IMR-90 (cell line): Measurements from ENCODE around the gene KCNAB1. TPM values are rescaled to one million over a fixed set of nuclear protein-coding genes. Genes with fewer than 3 reads are reported as not detected.

Experiments
- ATAC-seq: fragments of 200-7000 bp; cut with Tn5 transposase; 2 replicates; pipeline ENCODE4 v1.9.1; 2020; ENCODE audit warnings: low read depth, mild to moderate bottlenecking, moderate library complexity
- BruUV-seq: library from RNA; stranded (reverse); fragments of 400-500 nt; replicated peaks from 2 replicates; lab custom pipeline; 2021; lab: Mats Ljungman, UMichigan
- CTCF ChIA-PET: fragments of 300-600 bp; formaldehyde crosslinking; extraction: SDS; loops from one replicate; lab custom pipeline; 2021; ENCODE audit warnings: antibody characterized with exemption; lab: Yijun Ruan, JAX
- POLR2A ChIA-PET: fragments of 300-600 bp; sonication (Branson Sonifier 250); formaldehyde crosslinking; loops from one replicate; lab custom pipeline; 2022; ENCODE audit warnings: antibody characterized with exemption; ENCODE audit not compliant: unreplicated experiment; lab: Charles Lee
- DNase-seq: peaks from one replicate; pipeline ENCODE4 v3.0.0; 2013
- H2AFZ ChIP-seq: replicated peaks from 2 replicates; pipeline ENCODE3; 2013; ENCODE audit warnings: low read length, mild to moderate bottlenecking; ENCODE audit not compliant: poor library complexity
- H2AK5ac ChIP-seq: 2 replicates; pipeline ENCODE4 v1.6.1; 2013; ENCODE audit warnings: low read depth, low read length, inconsistent platforms
- H2AK9ac ChIP-seq: replicated peaks from 2 replicates; pipeline ENCODE3; 2013; ENCODE audit warnings: mild to moderate bottlenecking, low read depth, low read length, moderate library complexity; ENCODE audit not compliant: poor library complexity
- H2BK120ac ChIP-seq: 2 replicates; pipeline ENCODE4 v1.6.1; 2013; ENCODE audit warnings: low read depth, low read length, inconsistent platforms
- H2BK15ac ChIP-seq: 3 replicates; pipeline ENCODE4 v1.6.1; 2013; ENCODE audit warnings: low read depth, low read length, inconsistent platforms
- H2BK20ac ChIP-seq: 2 replicates; pipeline ENCODE4 v1.6.1; 2013; ENCODE audit warnings: low read depth, mild to moderate bottlenecking, inconsistent platforms, low read length, moderate library complexity
- H2BK5ac ChIP-seq: 2 replicates; pipeline ENCODE4 v1.6.1; 2013; ENCODE audit warnings: mild to moderate bottlenecking, low read depth, low read length, inconsistent platforms; ENCODE audit not compliant: poor library complexity, severe bottlenecking
- H3K14ac ChIP-seq: replicated peaks from 2 replicates; pipeline ENCODE4 v1.6.1; 2013; ENCODE audit warnings: low read depth, low read length, inconsistent platforms
- H3K18ac ChIP-seq: 2 replicates; pipeline ENCODE4 v1.6.1; 2013; ENCODE audit warnings: low read depth, low read length, control low read depth
- H3K23ac ChIP-seq: 2 replicates; pipeline ENCODE4 v1.6.1; 2013; ENCODE audit warnings: low read depth, low read length, inconsistent platforms
- H3K27ac ChIP-seq: 2 replicates; pipeline ENCODE4 v1.5.1; 2013; ENCODE audit warnings: mild to moderate bottlenecking, control low read depth, low read length; ENCODE audit not compliant: insufficient read depth
- H3K27me3 ChIP-seq: 2 replicates; pipeline ENCODE4 v1.6.1; 2013; ENCODE audit warnings: low read length; ENCODE audit not compliant: control insufficient read depth, insufficient read depth
- H3K36me3 ChIP-seq: 2 replicates; pipeline ENCODE4 v1.6.1; 2013; ENCODE audit warnings: low read length, mixed read lengths; ENCODE audit not compliant: control insufficient read depth, insufficient read depth
- H3K4ac ChIP-seq: 2 replicates; pipeline ENCODE4 v1.6.1; 2013; ENCODE audit warnings: low read depth, low read length, inconsistent platforms
- H3K4me1 ChIP-seq: 2 replicates; pipeline ENCODE4 v1.6.1; 2013; ENCODE audit warnings: low read length, mixed read lengths; ENCODE audit not compliant: control insufficient read depth, insufficient read depth
- H3K4me2 ChIP-seq: 2 replicates; pipeline ENCODE4 v1.6.1; 2013; ENCODE audit warnings: low read depth, mild to moderate bottlenecking, control low read depth, low read length, moderate library complexity
- H3K4me3 ChIP-seq: 2 replicates; pipeline ENCODE4 v1.5.1; 2013; ENCODE audit warnings: low read depth, mild to moderate bottlenecking, control low read depth, low read length, moderate library complexity; ENCODE audit not compliant: insufficient read depth
- H3K56ac ChIP-seq: 2 replicates; pipeline ENCODE4 v1.6.1; 2013; ENCODE audit warnings: low read length, inconsistent platforms; ENCODE audit not compliant: insufficient read depth; ENCODE audit errors: extremely low read depth
- H3K79me1 ChIP-seq, 2 experiments: 2 replicates each; pipeline ENCODE4 v1.6.1; 2013; ENCODE audit warnings: low read length in 2 of 2, inconsistent platforms in 1 of 2, low read depth in 1 of 2
- H3K9ac ChIP-seq: 2 replicates; pipeline ENCODE4 v1.6.1; 2013; ENCODE audit warnings: low read depth, low read length, control low read depth
- H3K9me1 ChIP-seq: 2 replicates; pipeline ENCODE4 v1.6.1; 2013; ENCODE audit warnings: low read length, inconsistent platforms; ENCODE audit not compliant: insufficient read depth
- H3K9me3 ChIP-seq: 2 replicates; pipeline ENCODE4 v1.6.1; 2013; ENCODE audit warnings: low read length; ENCODE audit not compliant: control insufficient read depth, insufficient read depth
- H4K20me1 ChIP-seq: 2 replicates; pipeline ENCODE4 v1.6.1; 2013; ENCODE audit warnings: low read length, inconsistent platforms; ENCODE audit not compliant: insufficient read depth
- H4K5ac ChIP-seq: 2 replicates; pipeline ENCODE4 v1.6.1; 2013; ENCODE audit warnings: mild to moderate bottlenecking, low read depth, low read length, control low read depth
- H4K8ac ChIP-seq, 2 experiments: 2 replicates each; pipeline ENCODE4 v1.6.1; 2013; ENCODE audit warnings: low read depth in 2 of 2, low read length in 2 of 2, control low read depth in 1 of 2, inconsistent platforms in 1 of 2
- H4K91ac ChIP-seq: 2 replicates; pipeline ENCODE4 v1.6.1; 2013; ENCODE audit warnings: low read depth, low read length, inconsistent platforms; ENCODE audit not compliant: insufficient read depth
- CEBPB ChIP-seq: IDR thresholded peaks from 2 replicates; pipeline ENCODE4 v1.6.1; 2012; ENCODE audit warnings: low read depth, low read length, improper control_type of control experiment
- MAZ ChIP-seq: IDR thresholded peaks from 2 replicates; pipeline ENCODE4 v1.6.1; 2012; ENCODE audit warnings: low read depth, mild to moderate bottlenecking, low read length, improper control_type of control experiment, moderate library complexity, borderline replicate concordance
- WGBS, 2 experiments: methylation state at CpG; one replicate each; pipeline versions ENCODE4 v1.1.5 to v1.1.7; 2013; ENCODE audit warnings: missing lambda C conversion rate in 2 of 2; ENCODE audit not compliant: insufficient read length in 1 of 2; ENCODE audit errors: extremely low coverage in 2 of 2; 5-methylcytosine and 5-hydroxymethylcytosine counted together
- dilution Hi-C: fragments of 300-500 bp; cut with HindIII; formaldehyde crosslinking; loops from one replicate; pipeline ENCODE4 v1.14.3; 2018; ENCODE audit warnings: low sequenced_read_pairs; ENCODE audit not compliant: unreplicated experiment
- in situ Hi-C: fragments of 300-500 bp; cut with MboI; formaldehyde crosslinking; loops from 3 replicates; pipeline ENCODE4 v1.14.3; 2019; ENCODE audit warnings: low sequenced_read_pairs, inconsistent platforms, mixed read lengths
- intact Hi-C: fragments of 100-400 bp; cut with micrococcal nuclease; formaldehyde crosslinking; loops from 2 replicates; pipeline ENCODE4 v1.10.0; 2022
- polyA plus RNA-seq, 3 experiments: library from polyadenylated mRNA; depleted of rRNA; stranded (reverse); fragments of >200 nt; gene quantifications; 2 replicates each; pipeline ENCODE4 v1.2.3, GENCODE V29; 2012; ENCODE audit warnings: low replicate concordance in 1 of 3
- total RNA-seq: library from RNA; depleted of rRNA; stranded (reverse); fragments of >200 nt; gene quantifications from 2 replicates; pipeline ENCODE4 v1.2.3, GENCODE V29; 2012

Gene KCNAB1
- total and polyA plus RNA-seq, 2 of the 4 experiments (the other 2 are of a cell fraction): under 0.01 to 0.07 TPM

GRCh38 chr3:156187146-156187769 is 66.9 kb downstream of the KCNAB1 start:
- Histone ChIP-seq H3K4ac (no peak overlapping the region), H2AFZ (no peak overlapping the region), H3K27me3 (no peaks in the 10 kb centered on the region), H2AK5ac (no peak overlapping the region), H3K9me3 (no peaks in the 10 kb centered on the region), H3K14ac (no peak overlapping the region), H3K56ac (no peak overlapping the region), H4K8ac (no peak overlapping the region), H2BK5ac (no peak overlapping the region), H4K5ac (no peak overlapping the region), H3K18ac (no peak overlapping the region), H3K9ac (no peak overlapping the region), H3K79me1 (no peaks in the 10 kb centered on the region), H3K27ac (no peak overlapping the region), H3K4me3 (no peak overlapping the region), H3K23ac (no peak overlapping the region), H3K4me2 (no peak overlapping the region), H3K9me1 (no peaks in the 10 kb centered on the region), H2BK15ac (no peak overlapping the region), H2AK9ac (no peak overlapping the region), H4K20me1 (no peaks in the 10 kb centered on the region), H2BK20ac (no peak overlapping the region), H3K36me3 (no peaks in the 10 kb centered on the region), H3K4me1 (no peaks in the 10 kb centered on the region), H4K91ac (no peak overlapping the region), H2BK120ac (no peak overlapping the region)
- 81% methylated on average over 2 of the region's 2 CpGs; no CpG with 5 or more reads in 1 of the 2 experiments for WGBS, 2 experiments
- BruUV-seq: no TSS peak
- dilution Hi-C loops (no loop called here), intact Hi-C loops (no loop called here), in situ Hi-C loops (no loop called here)
- DNase-seq (peak; percentile 62), ATAC-seq (peak; percentile 75)
- ChIA-PET CTCF (interaction anchor here (1.3 kb wide), 1 partner anchor 13 kb away, joined by 3 read pairs; no protein-coding TSS in a partner anchor), POLR2A (no interaction called here)
- TF ChIP-seq CEBPB: peak; percentile 19; the same call in 1 of the 2 replicates
- TF ChIP-seq MAZ: no peak
